Breast epithelium (tissue), 3 donors: ENCODE measurements around the gene KIF6.

Experiments used
- POLR2A ChIP-seq: fragments of 450-650 bp; IDR thresholded peaks from one replicate; pipeline ENCODE4 v1.6.1; 2016; ENCODE audit warnings: antibody characterized with exemption, mild to moderate bottlenecking, moderate library complexity
- TF ChIP-seq, protein P1 (sequence below), 3 donors: fragments of 450-650 bp; IDR thresholded peaks; one replicate each; pipeline ENCODE4 v1.5.1; 2016 to 2017; ENCODE audit warnings: antibody characterized with exemption in 3 of 3, mild to moderate bottlenecking in 3 of 3, moderate library complexity in 3 of 3

DNA sequence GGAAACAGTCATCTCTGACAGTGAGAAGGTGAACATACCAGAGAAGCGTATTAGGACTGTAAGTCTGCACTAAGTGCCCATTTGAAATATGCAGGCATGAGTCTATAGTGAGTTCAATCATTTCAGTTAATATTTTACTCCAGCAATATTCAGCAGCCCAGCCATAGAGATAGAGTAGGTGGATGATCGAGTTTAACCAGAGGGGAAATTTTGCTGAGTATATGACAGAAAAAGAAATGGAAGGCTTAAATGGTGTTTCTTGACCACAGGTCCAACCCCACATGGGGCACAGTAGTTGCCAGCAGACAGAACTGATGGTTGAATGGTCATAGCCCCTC lies 39.8 kb downstream of the KIF6 start:
- TF ChIP-seq, protein P1, sequence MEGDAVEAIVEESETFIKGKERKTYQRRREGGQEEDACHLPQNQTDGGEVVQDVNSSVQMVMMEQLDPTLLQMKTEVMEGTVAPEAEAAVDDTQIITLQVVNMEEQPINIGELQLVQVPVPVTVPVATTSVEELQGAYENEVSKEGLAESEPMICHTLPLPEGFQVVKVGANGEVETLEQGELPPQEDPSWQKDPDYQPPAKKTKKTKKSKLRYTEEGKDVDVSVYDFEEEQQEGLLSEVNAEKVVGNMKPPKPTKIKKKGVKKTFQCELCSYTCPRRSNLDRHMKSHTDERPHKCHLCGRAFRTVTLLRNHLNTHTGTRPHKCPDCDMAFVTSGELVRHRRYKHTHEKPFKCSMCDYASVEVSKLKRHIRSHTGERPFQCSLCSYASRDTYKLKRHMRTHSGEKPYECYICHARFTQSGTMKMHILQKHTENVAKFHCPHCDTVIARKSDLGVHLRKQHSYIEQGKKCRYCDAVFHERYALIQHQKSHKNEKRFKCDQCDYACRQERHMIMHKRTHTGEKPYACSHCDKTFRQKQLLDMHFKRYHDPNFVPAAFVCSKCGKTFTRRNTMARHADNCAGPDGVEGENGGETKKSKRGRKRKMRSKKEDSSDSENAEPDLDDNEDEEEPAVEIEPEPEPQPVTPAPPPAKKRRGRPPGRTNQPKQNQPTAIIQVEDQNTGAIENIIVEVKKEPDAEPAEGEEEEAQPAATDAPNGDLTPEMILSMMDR (IDR thresholded peaks at IDR 0.05) = no peak
- TF ChIP-seq POLR2A = no peak
